ENCODE data around the gene MYH10. TPM values are rescaled to one million over a fixed set of nuclear protein-coding genes. Genes with fewer than 3 reads are reported as not detected.

MYH10 gene
- total RNA-seq, 2 donors from 2014 or later = 12.4 to 17.0 TPM

DNA sequence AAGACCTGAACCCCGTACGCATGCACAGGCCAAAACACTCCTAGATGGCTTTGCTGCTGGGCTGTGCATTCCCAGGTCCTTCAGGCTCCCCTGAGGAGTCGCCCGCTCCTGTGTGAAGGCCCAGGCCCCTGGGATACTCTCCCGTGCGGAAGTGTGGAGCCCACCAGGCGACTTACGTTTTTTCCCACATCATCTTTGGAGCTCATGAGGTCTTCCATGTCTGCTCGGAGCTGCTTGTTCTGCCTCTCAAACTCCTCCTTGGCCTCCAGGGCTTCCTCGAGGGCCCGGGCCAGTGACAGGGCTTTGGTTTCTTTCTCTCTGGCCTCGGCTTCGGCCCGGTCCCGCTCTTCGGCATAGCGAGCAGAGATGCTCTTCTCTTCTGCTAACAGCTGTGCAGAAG lies 138.4 kb downstream of the MYH10 start:
- intact Hi-C loops (cut with DNase I) = no loop called here
- H3K36me3 ChIP-seq = no peaks in the 10 kb centered on the region
- H3K4me3 ChIP-seq = no peak overlapping the region
- H3K9me3 ChIP-seq = no peaks in the 10 kb centered on the region
- H3K27me3 ChIP-seq = no peaks in the 10 kb centered on the region
- no peaks in the 10 kb centered on the region for H3K4me1 ChIP-seq
- TF ChIP-seq, protein P1, sequence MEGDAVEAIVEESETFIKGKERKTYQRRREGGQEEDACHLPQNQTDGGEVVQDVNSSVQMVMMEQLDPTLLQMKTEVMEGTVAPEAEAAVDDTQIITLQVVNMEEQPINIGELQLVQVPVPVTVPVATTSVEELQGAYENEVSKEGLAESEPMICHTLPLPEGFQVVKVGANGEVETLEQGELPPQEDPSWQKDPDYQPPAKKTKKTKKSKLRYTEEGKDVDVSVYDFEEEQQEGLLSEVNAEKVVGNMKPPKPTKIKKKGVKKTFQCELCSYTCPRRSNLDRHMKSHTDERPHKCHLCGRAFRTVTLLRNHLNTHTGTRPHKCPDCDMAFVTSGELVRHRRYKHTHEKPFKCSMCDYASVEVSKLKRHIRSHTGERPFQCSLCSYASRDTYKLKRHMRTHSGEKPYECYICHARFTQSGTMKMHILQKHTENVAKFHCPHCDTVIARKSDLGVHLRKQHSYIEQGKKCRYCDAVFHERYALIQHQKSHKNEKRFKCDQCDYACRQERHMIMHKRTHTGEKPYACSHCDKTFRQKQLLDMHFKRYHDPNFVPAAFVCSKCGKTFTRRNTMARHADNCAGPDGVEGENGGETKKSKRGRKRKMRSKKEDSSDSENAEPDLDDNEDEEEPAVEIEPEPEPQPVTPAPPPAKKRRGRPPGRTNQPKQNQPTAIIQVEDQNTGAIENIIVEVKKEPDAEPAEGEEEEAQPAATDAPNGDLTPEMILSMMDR (IDR thresholded peaks at IDR 0.05) = no peak
- no peak for DNase-seq
- no peak overlapping the region for H3K27ac ChIP-seq
- H3K9ac ChIP-seq (ENCODE audit: low read depth in 2 of 2, low read length in 2 of 2) = no peak overlapping the region

DNA sequence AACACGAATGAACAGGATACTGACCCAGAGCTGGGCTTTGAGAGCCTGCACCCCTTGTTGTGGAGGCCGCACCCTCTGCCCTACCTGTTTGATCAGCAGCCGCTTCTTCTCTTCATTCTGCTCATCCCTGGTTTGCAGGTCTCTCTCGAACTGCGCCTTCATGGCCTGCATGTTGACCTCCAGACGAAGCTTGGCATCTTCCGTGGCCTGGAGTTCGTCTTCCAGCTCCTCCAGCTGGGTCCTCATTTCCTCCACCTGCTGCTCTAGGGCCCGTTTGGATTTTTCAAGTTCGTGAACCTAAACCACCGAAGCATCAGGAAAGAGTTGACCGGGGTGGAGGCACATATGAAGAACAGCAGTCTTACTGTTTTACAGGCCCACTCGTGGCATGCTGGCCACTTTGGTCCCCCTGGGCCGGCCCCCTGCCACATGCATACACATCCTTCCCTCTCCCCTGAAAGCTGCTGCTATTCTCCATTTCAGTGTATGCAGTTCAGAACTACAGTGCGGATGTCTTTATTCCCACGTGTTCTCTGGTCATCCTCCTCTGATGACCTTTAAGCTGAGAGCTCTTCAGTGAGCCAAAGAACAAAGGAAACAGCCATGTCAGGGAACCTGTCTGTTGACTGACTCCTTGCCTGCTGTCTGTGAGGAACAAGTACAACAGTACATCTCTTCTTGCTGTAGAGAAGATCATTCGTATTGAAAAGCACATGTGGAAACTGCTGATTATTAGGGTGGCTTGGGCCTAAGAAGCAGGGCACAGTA lies 140.1 kb downstream of the MYH10 start:
- Histone ChIP-seq H3K9me3 (no peaks in the 10 kb centered on the region), H3K9ac (ENCODE audit: low read depth in 2 of 2, low read length in 2 of 2) (no peak overlapping the region), H3K36me3 (no peaks in the 10 kb centered on the region), H3K27me3 (no peaks in the 10 kb centered on the region), H3K4me3 (no peak overlapping the region), H3K27ac (no peak overlapping the region), H3K4me1 (no peaks in the 10 kb centered on the region)
- intact Hi-C loops (cut with DNase I) = no loop called here
- TF ChIP-seq, protein P1 (IDR thresholded peaks at IDR 0.05) = no peak
- no peak for DNase-seq

DNA sequence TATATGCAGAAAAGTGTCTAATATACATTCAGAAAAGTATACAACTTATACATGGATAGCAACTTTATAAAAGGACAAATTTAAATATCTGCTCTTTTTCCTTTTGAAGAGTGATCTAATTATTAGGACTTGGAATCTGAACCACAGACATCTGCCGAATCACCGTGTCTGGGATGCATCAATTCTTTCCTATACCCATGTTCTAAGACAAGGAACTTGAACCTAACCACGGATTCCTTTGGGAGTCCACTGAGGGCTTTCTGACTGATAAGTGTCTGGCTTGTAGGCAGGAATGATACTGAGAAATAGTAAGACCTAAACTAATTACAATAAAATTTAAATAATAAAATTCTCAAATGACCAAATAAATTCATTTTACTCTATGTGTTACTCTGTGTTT lies 140.7 kb downstream of the MYH10 start:
- Histone ChIP-seq H3K36me3 (no peaks in the 10 kb centered on the region), H3K9ac (ENCODE audit: low read depth in 2 of 2, low read length in 2 of 2) (no peak overlapping the region), H3K4me1 (no peaks in the 10 kb centered on the region), H3K9me3 (no peaks in the 10 kb centered on the region), H3K27ac (no peak overlapping the region), H3K4me3 (no peak overlapping the region), H3K27me3 (no peaks in the 10 kb centered on the region)
- TF ChIP-seq, protein P1 (IDR thresholded peaks at IDR 0.05) = no peak
- no peak for DNase-seq
- intact Hi-C loops (cut with DNase I) = no loop called here

DNA sequence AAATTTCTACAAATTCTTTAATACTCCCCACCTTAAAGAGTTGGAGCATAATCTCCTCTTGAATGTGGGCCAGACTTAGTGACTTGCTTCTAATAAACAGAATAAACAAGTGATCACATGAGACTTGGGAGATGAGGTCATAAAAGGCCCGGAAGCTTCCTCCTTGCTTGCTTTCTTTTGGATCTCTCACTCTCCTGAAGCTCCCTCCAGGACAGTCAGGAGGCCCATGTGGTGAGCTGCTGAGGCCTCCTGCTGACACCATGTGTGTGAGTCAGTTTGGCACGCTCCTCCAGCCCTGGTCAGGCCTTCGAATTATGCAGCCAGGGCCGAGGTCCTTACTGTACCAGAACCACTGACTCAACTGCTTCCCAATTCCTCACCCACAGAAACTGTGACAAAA lies 141.6 kb downstream of the MYH10 start:
- no peaks in the 10 kb centered on the region for H3K9me3 ChIP-seq
- H3K9ac ChIP-seq (ENCODE audit: low read depth in 2 of 2, low read length in 2 of 2) = no peak overlapping the region
- DNase-seq = no peak
- TF ChIP-seq, protein P1 (IDR thresholded peaks at IDR 0.05) = no peak
- no peak overlapping the region for H3K4me3 ChIP-seq
- intact Hi-C loops (cut with DNase I) = no loop called here
- no peak overlapping the region for H3K27ac ChIP-seq
- no peaks in the 10 kb centered on the region for H3K36me3 ChIP-seq
- H3K4me1 ChIP-seq = no peaks in the 10 kb centered on the region
- no peaks in the 10 kb centered on the region for H3K27me3 ChIP-seq

DNA sequence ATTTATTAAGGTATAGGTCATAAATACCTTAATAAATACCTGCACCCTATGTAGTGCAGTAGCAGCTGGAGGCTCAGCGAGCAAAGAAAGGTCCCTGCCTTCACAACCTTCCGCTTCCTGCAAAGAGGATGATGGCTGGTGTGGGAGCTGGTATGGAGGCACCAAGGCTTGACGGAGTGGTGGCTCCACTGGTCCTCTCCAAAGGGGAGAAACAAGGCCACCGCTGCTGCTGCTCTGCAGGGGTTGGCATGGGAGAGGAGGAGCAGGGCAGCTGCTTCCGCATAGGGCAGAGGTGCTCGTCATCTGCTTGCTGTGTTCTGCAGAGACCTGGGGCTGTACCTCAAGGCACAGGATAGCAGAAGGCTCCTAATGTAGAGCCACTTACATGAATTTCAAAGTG lies 142.0 kb downstream of the MYH10 start:
- TF ChIP-seq, protein P1 (IDR thresholded peaks at IDR 0.05) = no peak
- Histone ChIP-seq H3K27ac (no peak overlapping the region), H3K36me3 (no peaks in the 10 kb centered on the region), H3K9me3 (no peaks in the 10 kb centered on the region), H3K27me3 (no peaks in the 10 kb centered on the region), H3K4me3 (no peak overlapping the region), H3K9ac (ENCODE audit: low read depth in 2 of 2, low read length in 2 of 2) (no peak overlapping the region), H3K4me1 (no peaks in the 10 kb centered on the region)
- intact Hi-C loops (cut with DNase I) = no loop called here
- no peak for DNase-seq

All from colonic mucosa (tissue), 4 donors.